Measurements from ENCODE around the gene BRD1.
A peak's percentile ranks its signal among the peaks of the same experiment; 100 is the strongest.

BRD1 gene

DNA sequence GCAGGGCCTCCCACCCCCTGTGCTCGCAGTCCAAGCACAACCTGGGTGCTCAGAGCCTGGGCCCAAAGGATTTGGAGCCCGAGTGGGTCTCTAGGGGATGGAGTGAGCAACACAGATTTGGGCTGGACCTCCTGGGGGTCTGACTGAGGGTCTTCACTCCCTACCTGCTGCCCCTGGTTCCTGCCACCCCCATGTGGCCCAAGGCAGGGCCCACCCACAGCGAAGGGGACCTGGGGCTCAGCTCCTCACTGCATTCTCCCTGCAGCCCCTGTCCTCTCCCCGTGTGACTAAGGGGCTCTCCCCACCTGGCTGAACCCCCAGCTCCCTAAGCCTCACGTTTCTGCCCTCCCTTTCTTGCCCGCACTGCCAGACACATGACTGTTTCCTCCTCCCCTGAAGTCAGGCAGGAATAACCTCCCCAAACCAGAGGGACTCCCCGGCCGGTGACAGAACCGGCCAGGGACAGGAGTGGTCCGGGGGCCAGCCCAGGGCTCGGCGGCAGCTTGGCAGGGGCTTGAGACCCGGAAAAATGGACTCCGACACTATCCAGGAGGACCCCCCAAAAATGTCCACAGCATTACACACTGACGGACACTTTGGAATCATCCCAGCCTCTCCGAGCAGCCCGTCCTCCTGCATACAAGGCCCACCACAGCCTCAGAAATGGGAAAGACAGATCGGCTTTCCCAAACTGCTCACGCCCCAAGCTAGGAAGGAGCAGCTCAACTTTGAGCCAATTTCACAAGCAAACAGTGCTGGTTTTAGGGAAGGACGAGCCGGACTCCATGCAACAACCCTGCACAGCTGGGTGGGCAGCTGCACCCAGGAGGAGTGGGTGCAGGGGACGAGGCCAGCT, 57.8 kb downstream of the BRD1 start:
- Histone ChIP-seq H3K36me3 (ENCODE audit: control insufficient read depth, insufficient read depth, low read length) (peaks cover 11% of the 10 kb centered on the region), H3K27me3 (replicated peaks; ENCODE audit: control insufficient read depth, insufficient read depth, low read length) (no peaks in the 10 kb centered on the region), H3K4me3 (replicated peaks; ENCODE audit: low read depth, low read length) (no peak overlapping the region)
- no peak for DNase-seq (ENCODE audit: extremely low read depth, insufficient read length)
- TF ChIP-seq, protein P1, sequence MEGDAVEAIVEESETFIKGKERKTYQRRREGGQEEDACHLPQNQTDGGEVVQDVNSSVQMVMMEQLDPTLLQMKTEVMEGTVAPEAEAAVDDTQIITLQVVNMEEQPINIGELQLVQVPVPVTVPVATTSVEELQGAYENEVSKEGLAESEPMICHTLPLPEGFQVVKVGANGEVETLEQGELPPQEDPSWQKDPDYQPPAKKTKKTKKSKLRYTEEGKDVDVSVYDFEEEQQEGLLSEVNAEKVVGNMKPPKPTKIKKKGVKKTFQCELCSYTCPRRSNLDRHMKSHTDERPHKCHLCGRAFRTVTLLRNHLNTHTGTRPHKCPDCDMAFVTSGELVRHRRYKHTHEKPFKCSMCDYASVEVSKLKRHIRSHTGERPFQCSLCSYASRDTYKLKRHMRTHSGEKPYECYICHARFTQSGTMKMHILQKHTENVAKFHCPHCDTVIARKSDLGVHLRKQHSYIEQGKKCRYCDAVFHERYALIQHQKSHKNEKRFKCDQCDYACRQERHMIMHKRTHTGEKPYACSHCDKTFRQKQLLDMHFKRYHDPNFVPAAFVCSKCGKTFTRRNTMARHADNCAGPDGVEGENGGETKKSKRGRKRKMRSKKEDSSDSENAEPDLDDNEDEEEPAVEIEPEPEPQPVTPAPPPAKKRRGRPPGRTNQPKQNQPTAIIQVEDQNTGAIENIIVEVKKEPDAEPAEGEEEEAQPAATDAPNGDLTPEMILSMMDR (IDR thresholded peaks at IDR 0.05; ENCODE audit: insufficient read depth, low read length, poor library complexity, severe bottlenecking): no peak

- no peak for DNase-seq (ENCODE audit: extremely low read depth, insufficient read length)
- TF ChIP-seq, protein P1 (IDR thresholded peaks at IDR 0.05; ENCODE audit: insufficient read depth, low read length, poor library complexity, severe bottlenecking): no peak
- H3K4me3 ChIP-seq (replicated peaks; ENCODE audit: low read depth, low read length): no peak overlapping the region
- peaks cover 5% of the 10 kb centered on the region for H3K36me3 ChIP-seq (ENCODE audit: control insufficient read depth, insufficient read depth, low read length)
- H3K27me3 ChIP-seq (replicated peaks; ENCODE audit: control insufficient read depth, insufficient read depth, low read length): no peaks in the 10 kb centered on the region
Observed at GRCh38 chr22:49768951-49769690, 58.6 kb downstream of the BRD1 start.

GRCh38 chr22:49768077-49768910, 59.4 kb downstream of the BRD1 start:
- TF ChIP-seq, protein P1 (IDR thresholded peaks at IDR 0.05; ENCODE audit: insufficient read depth, low read length, poor library complexity, severe bottlenecking): no peak
- DNase-seq (ENCODE audit: extremely low read depth, insufficient read length): no peak
- no peaks in the 10 kb centered on the region for H3K27me3 ChIP-seq (replicated peaks; ENCODE audit: control insufficient read depth, insufficient read depth, low read length)
- no peak overlapping the region for H3K4me3 ChIP-seq (replicated peaks; ENCODE audit: low read depth, low read length)
- peaks cover 4% of the 10 kb centered on the region; the same call in 1 of the 2 replicates for H3K36me3 ChIP-seq (ENCODE audit: control insufficient read depth, insufficient read depth, low read length)

- TF ChIP-seq, protein P1 (IDR thresholded peaks at IDR 0.05; ENCODE audit: insufficient read depth, low read length, poor library complexity, severe bottlenecking): peak; percentile 81
- peak; percentile 50 for DNase-seq (ENCODE audit: extremely low read depth, insufficient read length)
- no peak overlapping the region for H3K4me3 ChIP-seq (replicated peaks; ENCODE audit: low read depth, low read length)
Observed at GRCh38 chr22:49767355-49768062, 60.2 kb downstream of the BRD1 start.

DNA sequence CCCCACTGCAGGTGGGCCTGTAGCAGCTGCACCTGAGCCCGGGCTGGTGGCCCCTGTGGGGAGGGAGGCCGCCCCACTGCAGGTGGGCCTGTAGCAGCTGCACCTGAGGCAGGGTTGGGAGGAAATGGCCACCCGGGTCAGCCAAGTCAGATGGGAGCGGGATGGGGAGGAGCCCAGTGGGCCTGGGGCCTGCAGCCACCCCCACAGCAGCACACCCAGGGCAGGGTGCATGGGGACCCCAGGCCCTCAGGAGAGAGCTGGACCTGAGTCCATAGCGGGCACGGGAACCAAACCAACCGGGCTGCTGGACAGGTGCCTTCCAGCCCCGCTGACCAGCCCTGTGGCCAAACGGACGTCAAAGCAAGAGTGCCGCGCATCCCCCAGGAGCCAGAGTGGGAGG, 61.7 kb downstream of the BRD1 start:
- Histone ChIP-seq H3K4me3 (replicated peaks; ENCODE audit: low read depth, low read length) (no peak overlapping the region), H3K27me3 (replicated peaks; ENCODE audit: control insufficient read depth, insufficient read depth, low read length) (no peaks in the 10 kb centered on the region), H3K36me3 (ENCODE audit: control insufficient read depth, insufficient read depth, low read length) (no peaks in the 10 kb centered on the region)
- TF ChIP-seq, protein P1 (IDR thresholded peaks at IDR 0.05; ENCODE audit: insufficient read depth, low read length, poor library complexity, severe bottlenecking): no peak
- DNase-seq (ENCODE audit: extremely low read depth, insufficient read length): no peak

More at GRCh38 chr22:49767355-49768062, 60.2 kb downstream of the BRD1 start:
- Histone ChIP-seq H3K27me3 (replicated peaks; ENCODE audit: control insufficient read depth, insufficient read depth, low read length) (no peaks in the 10 kb centered on the region), H3K36me3 (ENCODE audit: control insufficient read depth, insufficient read depth, low read length) (peaks cover 2% of the 10 kb centered on the region; the same call in 1 of the 2 replicates)
